Keratinocyte (primary cell): Measurements from ENCODE around the gene F2RL2. TPM values are rescaled to one million over a fixed set of nuclear protein-coding genes. Genes with fewer than 3 reads are reported as not detected.

Source experiments
- DNase-seq: peaks from one replicate; pipeline ENCODE4 v3.0.0-alpha.2; 2011; ENCODE audit warnings: low read depth, missing footprints, low spot score
- FAIRE-seq: peaks from 2 replicates; lab custom pipeline; 2011; peaks lifted over from hg19 to GRCh38; lab: Jason Lieb, UNC
- H2AFZ ChIP-seq: 2 replicates; pipeline ENCODE4 v1.6.0; 2012; ENCODE audit warnings: low read length, control low read depth, inconsistent platforms; ENCODE audit not compliant: control insufficient read depth
- H3K27ac ChIP-seq: 2 replicates; pipeline ENCODE4 v1.5.1; 2011; ENCODE audit warnings: low read length; ENCODE audit not compliant: control insufficient read depth, insufficient read depth
- H3K27me3 ChIP-seq: 3 replicates; pipeline ENCODE4 v1.6.0; 2011; ENCODE audit warnings: low read length; ENCODE audit not compliant: control insufficient read depth, insufficient read depth; ENCODE audit errors: extremely low read depth
- H3K36me3 ChIP-seq, 2 experiments: 2 replicates in 1 of 2; 3 replicates in 1 of 2; pipeline ENCODE4 v1.5.1; 2011; ENCODE audit warnings: low read length in 2 of 2, mild to moderate bottlenecking in 1 of 2; ENCODE audit not compliant: control insufficient read depth in 2 of 2, insufficient read depth in 2 of 2; ENCODE audit errors: extremely low read depth in 1 of 2
- H3K4me1 ChIP-seq: 3 replicates; pipeline ENCODE4 v1.5.1; 2011; ENCODE audit warnings: low read length; ENCODE audit not compliant: control insufficient read depth, insufficient read depth; ENCODE audit errors: extremely low read depth
- H3K4me2 ChIP-seq: 3 replicates; pipeline ENCODE4 v1.6.0; 2011; ENCODE audit warnings: low read depth, low read length; ENCODE audit not compliant: control insufficient read depth, insufficient read depth; ENCODE audit errors: extremely low read depth
- H3K4me3 ChIP-seq, 3 experiments: fragments of 200-600 bp in 1 of 3; sonication (generic) in 1 of 3; 2 replicates in 2 of 3; 3 replicates in 1 of 3; pipeline ENCODE4 v1.5.1; 2011 to 2016; ENCODE audit warnings: low read length in 3 of 3, mild to moderate bottlenecking in 3 of 3, control low read depth in 2 of 3, inconsistent platforms in 1 of 3, low read depth in 1 of 3, mixed read lengths in 1 of 3, mixed run types in 1 of 3, moderate library complexity in 1 of 3; ENCODE audit not compliant: control insufficient read depth in 2 of 3, insufficient read depth in 2 of 3; ENCODE audit errors: extremely low read depth in 1 of 3
- H3K79me2 ChIP-seq: 2 replicates; pipeline ENCODE4 v1.6.0; 2012; ENCODE audit warnings: low read length; ENCODE audit not compliant: control insufficient read depth, insufficient read depth
- H3K9ac ChIP-seq: 3 replicates; pipeline ENCODE4 v1.6.0; 2011; ENCODE audit warnings: low read length; ENCODE audit not compliant: control insufficient read depth, insufficient read depth; ENCODE audit errors: extremely low read depth
- H3K9me1 ChIP-seq: 3 replicates; pipeline ENCODE4 v1.6.0; 2011; ENCODE audit warnings: low read length; ENCODE audit not compliant: control insufficient read depth, insufficient read depth; ENCODE audit errors: extremely low read depth
- H3K9me3 ChIP-seq: 2 replicates; pipeline ENCODE4 v1.5.1; 2012; ENCODE audit warnings: low read depth, low read length; ENCODE audit not compliant: control insufficient read depth
- H4K20me1 ChIP-seq: 3 replicates; pipeline ENCODE4 v1.6.0; 2011; ENCODE audit warnings: low read length; ENCODE audit not compliant: control insufficient read depth, insufficient read depth; ENCODE audit errors: extremely low read depth
- CTCF ChIP-seq, 3 experiments: IDR thresholded peaks in 1 of 3; conservative IDR thresholded peaks in 1 of 3; optimal IDR thresholded peaks in 1 of 3; 2 replicates in 2 of 3; 3 replicates in 1 of 3; pipeline versions ENCODE3 to v1.5.1; 2011; ENCODE audit warnings: low read length in 3 of 3, mild to moderate bottlenecking in 3 of 3, moderate library complexity in 2 of 3, control low read depth in 1 of 3, inconsistent platforms in 1 of 3; ENCODE audit not compliant: insufficient read depth in 2 of 3; ENCODE audit errors: extremely low read depth in 1 of 3
- EZH2 ChIP-seq: IDR thresholded peaks from one replicate; pipeline ENCODE4 v1.6.1; 2012; ENCODE audit warnings: inconsistent platforms, mild to moderate bottlenecking, low read length, moderate library complexity
- dilution Hi-C: fragments of 300-500 bp; cut with MboI; formaldehyde crosslinking; loops from one replicate; pipeline ENCODE4 v1.7.0; 2020; ENCODE audit warnings: low sequenced_read_pairs; ENCODE audit not compliant: extremely low pct_ligation_motif_present
- polyA plus RNA-seq, 5 experiments: library from polyadenylated mRNA; depleted of rRNA in 3 of 5; stranded (reverse) in 3 of 5; stranded (forward) in 1 of 5; unstranded in 1 of 5; fragments of >200 nt; gene quantifications; 1 replicate in 1 of 5; 2 replicates in 3 of 5; 3 replicates in 1 of 5; pipeline versions ENCODE4 v1.2.1 to v1.2.3, GENCODE V29; 2011 to 2012; ENCODE audit warnings: missing spikeins in 2 of 5, low read depth in 1 of 5, low replicate concordance in 1 of 5

F2RL2 gene
- polyA plus RNA-seq, 1 donor (not counting 4 experiments of a cell fraction or from before 2014, with no cell fraction given) = not detected

GRCh38 chr5:76638479-76638878 lies 15.3 kb upstream of the F2RL2 start:
- dilution Hi-C loops = no loop called here
- FAIRE-seq (no peak), DNase-seq (no peak)
- no peak overlapping the region for H3K27ac ChIP-seq
- H3K9ac ChIP-seq = no peak overlapping the region
- no peak for TF ChIP-seq EZH2
- TF ChIP-seq CTCF (optimal IDR thresholded peaks at IDR 0.05 in 1 of 3, IDR thresholded peaks at IDR 0.05 in 1 of 3, conservative IDR thresholded peaks at IDR 0.05 in 1 of 3; ENCODE audit: extremely low read depth in 1 of 3, insufficient read depth in 2 of 3, low read length in 3 of 3) = no peak
- no peaks in the 10 kb centered on the region for H3K9me1 ChIP-seq
- no peaks in the 10 kb centered on the region for H3K79me2 ChIP-seq
- no peak overlapping the region for H2AFZ ChIP-seq
- no peak overlapping the region for H3K4me2 ChIP-seq
- H3K36me3 ChIP-seq = no peaks in the 10 kb centered on the region
- H3K4me1 ChIP-seq = no peaks in the 10 kb centered on the region
- H3K9me3 ChIP-seq = no peaks in the 10 kb centered on the region
- no peak overlapping the region for H3K4me3 ChIP-seq
- H3K27me3 ChIP-seq = no peaks in the 10 kb centered on the region
- H4K20me1 ChIP-seq = no peaks in the 10 kb centered on the region

GRCh38 chr5:76637490-76637889 lies 14.3 kb upstream of the F2RL2 start:
- DNase-seq (no peak), FAIRE-seq (no peak)
- dilution Hi-C loops = no loop called here
- no peak overlapping the region for H3K4me3 ChIP-seq
- H2AFZ ChIP-seq = no peak overlapping the region
- no peaks in the 10 kb centered on the region for H4K20me1 ChIP-seq
- no peaks in the 10 kb centered on the region for H3K27me3 ChIP-seq
- H3K4me1 ChIP-seq = no peaks in the 10 kb centered on the region
- no peaks in the 10 kb centered on the region for H3K9me3 ChIP-seq
- H3K4me2 ChIP-seq = no peak overlapping the region
- no peak for TF ChIP-seq EZH2
- TF ChIP-seq CTCF (optimal IDR thresholded peaks at IDR 0.05 in 1 of 3, IDR thresholded peaks at IDR 0.05 in 1 of 3, conservative IDR thresholded peaks at IDR 0.05 in 1 of 3; ENCODE audit: extremely low read depth in 1 of 3, insufficient read depth in 2 of 3, low read length in 3 of 3) = no peak
- H3K9me1 ChIP-seq = no peaks in the 10 kb centered on the region
- no peaks in the 10 kb centered on the region for H3K36me3 ChIP-seq
- H3K79me2 ChIP-seq = no peaks in the 10 kb centered on the region
- H3K27ac ChIP-seq = no peak overlapping the region
- H3K9ac ChIP-seq = no peak overlapping the region
